Activated T-helper 1 cell treated with anti-CD3 and anti-CD28 coated beads, Interleukin-12 subunit alpha, Interleukin-12 subunit beta, Interleukin-2, Interleukin-4 antibody, amounts not matched to agents 30 ng/mL and 10 ng/mL and 1 ng/mL, durations not matched to agents 14 hours and 24 hours and 36 hours (primary cell): Measurements from ENCODE around the gene CPVL. TPM values are rescaled to one million over a fixed set of nuclear protein-coding genes. Genes with fewer than 3 reads are reported as not detected.

Source experiments
- DNase-seq: peaks from one replicate; pipeline ENCODE4 v3.0.0; 2021; ENCODE audit warnings: low spot score
- H3K27ac Mint-ChIP-seq: one replicate; pipeline ENCODE4 v1.8.0; 2021; ENCODE audit warnings: mild to moderate bottlenecking, mixed read lengths
- H3K27me3 Mint-ChIP-seq: one replicate; pipeline ENCODE4 v1.8.0; 2022; ENCODE audit warnings: mild to moderate bottlenecking, moderate library complexity, mixed read lengths; ENCODE audit not compliant: insufficient read depth
- H3K36me3 Mint-ChIP-seq: one replicate; pipeline ENCODE4 v1.8.0; 2021; ENCODE audit warnings: low read depth, mixed read lengths
- H3K4me1 Mint-ChIP-seq: one replicate; pipeline ENCODE4 v1.8.0; 2021; ENCODE audit warnings: low read depth, mixed read lengths
- H3K4me3 Mint-ChIP-seq: one replicate; pipeline ENCODE4 v1.8.0; 2021; ENCODE audit warnings: mild to moderate bottlenecking, moderate library complexity, mixed read lengths
- H3K9me3 Mint-ChIP-seq: one replicate; pipeline ENCODE4 v1.8.0; 2021; ENCODE audit warnings: mixed read lengths
- intact Hi-C: fragments of 100-400 bp; cut with micrococcal nuclease; formaldehyde crosslinking; loops from one replicate; pipeline ENCODE4 v1.15.1; 2024
- total RNA-seq: library from RNA; stranded (reverse); gene quantifications from 2 replicates; pipeline ENCODE4 v1.2.3, GENCODE V29; 2022

The CPVL gene
- total RNA-seq, 1 donor from 2014 or later = not detected

DNA sequence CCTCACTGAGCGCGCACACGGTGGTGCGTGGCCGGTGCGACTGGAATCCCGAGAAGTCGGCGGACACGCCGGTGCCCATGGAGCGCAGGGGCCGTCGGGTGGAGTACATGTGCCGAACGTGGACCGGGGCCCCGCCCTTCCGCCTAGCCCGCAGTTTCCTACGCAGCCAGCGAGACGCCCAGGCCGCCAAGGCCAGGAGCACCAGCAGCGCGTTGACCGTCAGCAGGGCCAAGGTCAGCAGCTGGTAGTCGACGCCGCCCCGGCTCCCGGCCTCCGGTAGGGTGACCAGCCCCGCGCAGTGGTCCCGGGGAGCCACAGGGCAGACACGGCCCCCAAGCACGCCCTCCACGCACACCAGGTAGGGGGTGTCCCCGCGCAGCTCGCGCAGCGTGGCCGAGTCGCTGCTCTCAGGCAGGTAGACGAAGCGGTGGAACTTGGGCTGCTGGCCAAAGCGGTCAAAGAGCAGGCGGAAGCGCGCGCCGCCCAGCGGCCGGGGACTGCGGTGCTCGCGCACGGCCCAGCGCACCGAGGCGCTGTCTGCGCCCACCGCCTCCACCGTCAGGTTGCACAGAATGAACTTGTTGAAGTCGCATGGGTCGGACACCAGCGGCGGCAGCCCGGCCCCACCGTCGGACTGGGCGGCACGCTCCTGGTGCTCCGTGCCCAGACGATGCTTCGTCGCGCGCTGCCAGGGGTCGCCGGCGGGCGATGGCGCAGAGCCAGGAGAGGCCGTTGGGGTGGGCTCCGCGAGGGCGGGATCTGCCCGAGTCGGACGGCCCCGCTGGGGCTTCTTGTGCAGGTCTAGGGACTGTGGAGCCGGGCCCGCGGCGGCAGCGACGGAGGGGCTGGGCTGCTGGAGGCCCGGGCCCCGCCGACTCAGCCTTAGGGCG is 190.4 kb downstream of the CPVL start:
- intact Hi-C loops = loop anchor here (1.0 to 10.0 kb wide), 5 partner anchors 34 to 1751 kb away; partner anchors contain the start of gene HOXA13
- Mint-ChIP-seq H3K36me3 (no peaks in the 10 kb centered on the region), H3K27me3 (peaks cover 53% of the 10 kb centered on the region), H3K27ac (no peak overlapping the region), H3K4me3 (no peak overlapping the region), H3K4me1 (no peaks in the 10 kb centered on the region), H3K9me3 (no peaks in the 10 kb centered on the region)
- DNase-seq = no peak

DNA sequence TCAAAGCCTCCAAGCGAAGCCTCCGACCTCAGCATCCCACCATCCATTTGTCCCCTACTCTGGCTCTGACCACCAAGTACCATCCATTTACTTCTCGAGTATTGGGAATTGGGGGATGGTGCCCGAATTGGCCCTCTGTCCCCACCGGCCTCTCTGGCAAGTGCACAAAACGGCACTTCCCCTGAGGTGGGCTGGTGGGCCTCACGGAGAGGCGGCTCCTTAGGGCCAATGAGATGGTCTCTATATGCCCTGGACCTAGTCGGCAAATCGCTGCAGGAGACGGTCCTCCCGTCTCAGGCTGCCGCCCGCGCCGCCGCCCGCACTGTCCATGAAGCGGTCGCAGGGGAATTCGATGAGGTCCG is 191.0 kb downstream of the CPVL start:
- H3K4me1 Mint-ChIP-seq = no peaks in the 10 kb centered on the region
- no peak overlapping the region for H3K4me3 Mint-ChIP-seq
- intact Hi-C loops = loop anchor here (5.0 to 10.0 kb wide), 4 partner anchors 33 to 1751 kb away; partner anchors contain the start of gene HOXA13
- no peak overlapping the region for H3K27ac Mint-ChIP-seq
- H3K36me3 Mint-ChIP-seq = no peaks in the 10 kb centered on the region
- no peaks in the 10 kb centered on the region for H3K9me3 Mint-ChIP-seq
- peaks cover 51% of the 10 kb centered on the region for H3K27me3 Mint-ChIP-seq
- DNase-seq = no peak

DNA sequence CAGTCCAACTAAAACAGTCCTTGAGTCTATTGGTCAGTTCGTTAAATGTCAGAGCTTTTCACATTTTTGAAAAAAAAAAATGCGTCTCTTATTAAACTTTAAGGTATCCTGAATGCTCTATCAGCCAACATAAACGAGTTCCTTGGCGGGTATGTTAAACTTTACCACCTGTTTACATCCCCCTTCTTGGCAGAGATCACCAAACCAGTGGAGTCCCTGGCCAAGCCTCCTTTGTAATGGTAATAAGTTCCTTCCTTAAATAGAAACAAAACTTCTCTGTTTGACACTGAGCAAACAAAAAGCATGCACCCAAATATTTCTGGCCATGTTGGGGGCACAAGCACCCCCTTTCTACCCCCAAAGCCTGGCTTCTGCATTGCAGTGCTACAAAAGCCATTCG is 191.4 kb downstream of the CPVL start:
- no peak overlapping the region for H3K4me3 Mint-ChIP-seq
- H3K9me3 Mint-ChIP-seq = no peaks in the 10 kb centered on the region
- no peak for DNase-seq
- peaks cover 48% of the 10 kb centered on the region for H3K27me3 Mint-ChIP-seq
- intact Hi-C loops = loop anchor here (5.0 to 10.0 kb wide), 4 partner anchors 33 to 1750 kb away; partner anchors contain the start of gene HOXA13
- no peak overlapping the region for H3K27ac Mint-ChIP-seq
- H3K36me3 Mint-ChIP-seq = no peaks in the 10 kb centered on the region
- no peaks in the 10 kb centered on the region for H3K4me1 Mint-ChIP-seq

DNA sequence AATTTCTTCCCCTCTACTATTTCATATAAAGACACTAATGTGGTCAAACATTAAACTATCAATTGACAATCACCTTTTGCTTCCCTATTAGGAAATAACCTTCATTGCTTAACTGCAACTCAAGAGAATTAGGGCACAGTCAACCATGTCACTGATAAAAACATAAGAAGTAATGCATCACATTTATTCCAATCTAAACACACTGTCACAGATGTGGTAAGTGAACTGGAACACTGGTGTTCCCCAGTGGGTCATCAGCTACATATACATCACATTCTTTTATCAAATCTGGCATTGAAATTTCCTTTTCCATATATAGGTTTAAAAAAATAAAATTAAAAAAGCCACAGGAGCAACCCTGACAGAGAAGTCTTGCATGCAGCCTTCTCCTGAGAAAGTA is 191.9 kb downstream of the CPVL start:
- H3K27ac Mint-ChIP-seq = no peak overlapping the region
- peaks cover 47% of the 10 kb centered on the region for H3K27me3 Mint-ChIP-seq
- H3K4me1 Mint-ChIP-seq = no peaks in the 10 kb centered on the region
- intact Hi-C loops = loop anchor here (10.0 kb wide), 1 partner anchor 1750 kb away; the partner anchor contains the start of gene HOXA13
- no peaks in the 10 kb centered on the region for H3K36me3 Mint-ChIP-seq
- no peaks in the 10 kb centered on the region for H3K9me3 Mint-ChIP-seq
- no peak for DNase-seq
- H3K4me3 Mint-ChIP-seq = no peak overlapping the region

DNA sequence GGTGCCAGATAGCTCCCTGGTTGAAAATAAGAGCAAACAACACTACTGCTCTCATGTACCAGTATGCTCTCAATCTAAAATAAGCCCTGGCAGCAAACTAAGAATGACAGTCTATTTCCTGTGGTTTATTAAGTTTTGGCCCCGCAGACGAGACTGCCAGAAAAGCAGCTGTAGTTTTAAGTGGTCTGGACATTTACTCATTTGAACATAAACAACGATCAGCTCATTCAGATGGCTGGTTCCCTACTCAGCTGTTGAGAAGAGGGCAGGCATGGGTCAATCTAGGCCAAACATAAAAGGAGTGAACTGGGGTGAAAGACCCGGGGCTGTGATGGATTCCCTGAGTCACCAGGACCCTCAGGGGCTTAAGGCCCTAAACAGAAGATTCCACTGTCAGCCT is 192.7 kb downstream of the CPVL start:
- DNase-seq = no peak
- no peak overlapping the region for H3K27ac Mint-ChIP-seq
- H3K9me3 Mint-ChIP-seq = no peaks in the 10 kb centered on the region
- no peaks in the 10 kb centered on the region for H3K36me3 Mint-ChIP-seq
- no peaks in the 10 kb centered on the region for H3K4me1 Mint-ChIP-seq
- H3K27me3 Mint-ChIP-seq = peaks cover 38% of the 10 kb centered on the region
- intact Hi-C loops = loop anchor here (10.0 kb wide), 1 partner anchor 1749 kb away; the partner anchor contains the start of gene HOXA13
- H3K4me3 Mint-ChIP-seq = no peak overlapping the region

Other genes with a start within 250 kb of the CPVL start
- gene TRIL, start 188.2 kb downstream of the CPVL start, total RNA-seq = 0.39 and 0.41 TPM in 2 replicates
- gene CHN2, start 48.2 kb upstream of the CPVL start, total RNA-seq = not detected in 2 replicates